Right forelimb (tissue), 1 donor: ENCODE data around the gene CNN2.

Experiments used
- DNase-seq: peaks from one replicate; pipeline ENCODE4 v3.0.0-alpha.2; 2018

CNN2 gene

GRCh38 chr19:1053176-1054101, 27.0 kb downstream of the CNN2 start:
- no peak for DNase-seq

- DNase-seq: no peak
Observed at GRCh38 chr19:1054102-1055027, 28.0 kb downstream of the CNN2 start.

- DNase-seq: no peak
Observed at GRCh38 chr19:1055028-1055425, 28.6 kb downstream of the CNN2 start.

DNA sequence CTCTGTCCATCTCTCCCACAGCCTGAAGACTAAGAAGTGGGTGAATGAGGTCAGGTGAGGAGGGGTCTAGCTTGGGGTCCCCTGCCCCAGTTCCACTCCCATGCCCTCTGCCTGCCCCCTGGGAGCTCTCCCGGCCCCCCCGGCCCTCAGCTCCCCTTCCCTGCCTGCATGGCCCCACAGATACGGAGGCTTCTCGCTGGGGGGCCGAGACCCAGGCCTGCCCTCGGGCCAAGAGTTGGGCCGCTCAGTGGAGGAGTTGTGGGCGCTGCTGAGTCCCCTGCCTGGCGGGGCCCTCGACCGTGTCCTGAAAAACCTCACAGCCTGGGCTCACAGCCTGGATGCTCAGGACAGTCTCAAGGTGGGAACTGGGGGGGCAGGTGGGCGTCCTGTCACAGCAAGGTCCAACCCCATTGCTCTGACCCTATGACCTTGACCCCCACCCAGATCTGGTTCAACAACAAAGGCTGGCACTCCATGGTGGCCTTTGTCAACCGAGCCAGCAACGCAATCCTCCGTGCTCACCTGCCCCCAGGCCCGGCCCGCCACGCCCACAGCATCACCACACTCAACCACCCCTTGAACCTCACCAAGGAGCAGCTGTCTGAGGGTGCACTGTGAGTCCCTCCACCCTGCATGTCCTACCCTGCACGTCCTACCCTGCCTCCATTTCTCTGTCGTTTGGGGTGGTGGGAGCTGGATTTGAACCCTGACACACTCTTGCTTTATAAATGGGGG, 29.6 kb downstream of the CNN2 start:
- no peak for DNase-seq

GRCh38 chr19:1057176-1057855, 30.9 kb downstream of the CNN2 start:
- DNase-seq: no peak

DNA sequence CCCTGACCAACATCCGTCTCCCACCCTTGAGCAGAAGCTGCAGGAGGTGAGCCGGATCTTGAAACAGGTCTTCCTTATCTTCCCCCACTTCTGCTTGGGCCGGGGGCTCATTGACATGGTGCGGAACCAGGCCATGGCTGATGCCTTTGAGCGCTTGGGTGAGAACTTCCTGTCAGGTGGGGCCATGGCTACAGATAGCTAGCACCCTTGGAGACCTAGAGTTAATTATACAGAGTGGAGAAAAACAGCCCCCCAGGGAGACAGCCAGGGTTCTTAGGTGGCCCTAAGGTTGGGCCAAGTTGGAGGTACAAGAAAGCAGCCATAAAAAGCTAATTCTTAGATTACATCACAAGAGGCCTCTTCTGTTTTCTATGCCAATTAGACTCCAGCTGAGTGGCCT, 31.7 kb downstream of the CNN2 start:
- no peak for DNase-seq

- no peak for DNase-seq
Observed at GRCh38 chr19:1060689-1061088, 34.3 kb downstream of the CNN2 start.

DNA sequence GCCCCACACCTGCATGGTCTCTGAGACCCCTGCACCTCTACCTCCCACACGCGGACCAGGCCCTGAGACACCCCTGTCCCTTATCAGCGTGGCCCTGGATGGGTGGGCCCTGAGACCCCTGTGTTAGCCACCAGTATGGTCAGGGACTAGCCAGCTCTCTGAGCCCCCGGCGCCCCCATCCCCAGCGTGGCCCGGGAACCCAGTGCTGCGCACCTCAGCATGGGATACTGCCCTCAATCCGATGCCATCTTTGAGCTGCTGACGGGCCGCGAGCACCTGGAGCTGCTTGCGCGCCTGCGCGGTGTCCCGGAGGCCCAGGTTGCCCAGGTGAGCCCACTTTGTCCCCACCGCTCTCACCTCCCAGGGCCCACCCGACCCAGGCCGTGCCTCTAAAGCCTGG, 35.6 kb downstream of the CNN2 start:
- DNase-seq: no peak

DNA sequence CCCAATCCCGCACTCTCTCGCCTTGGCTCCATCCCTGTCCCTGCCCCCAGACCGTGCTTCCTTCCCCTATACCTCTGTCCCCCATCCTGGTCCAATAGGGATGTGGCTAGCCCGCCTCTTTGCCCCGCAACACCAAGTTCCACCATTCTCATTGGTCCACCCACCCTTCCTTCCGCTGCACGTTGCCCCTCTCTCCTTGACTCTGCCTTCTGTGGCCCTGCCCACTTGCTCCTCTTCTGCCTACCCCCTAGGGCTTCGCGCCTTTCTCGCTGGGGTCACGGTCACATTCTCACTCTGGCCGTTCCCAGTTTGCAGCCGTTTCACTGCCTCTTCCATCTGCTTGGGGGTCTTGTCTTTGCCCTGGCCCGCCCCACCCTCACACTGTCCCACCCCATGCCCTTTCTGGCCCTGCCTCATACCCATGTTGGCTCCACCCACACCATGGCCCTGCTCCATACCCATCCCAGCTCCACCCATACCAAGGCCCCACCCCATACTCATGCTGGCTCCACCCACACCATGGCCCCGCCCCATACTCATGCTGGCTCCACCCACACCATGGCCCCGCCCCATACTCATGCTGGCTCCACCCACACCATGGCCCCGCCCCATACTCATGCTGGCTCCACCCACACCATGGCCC, 36.1 kb downstream of the CNN2 start:
- DNase-seq: no peak

- no peak for DNase-seq
Observed at GRCh38 chr19:1063030-1063908, 36.9 kb downstream of the CNN2 start.

DNA sequence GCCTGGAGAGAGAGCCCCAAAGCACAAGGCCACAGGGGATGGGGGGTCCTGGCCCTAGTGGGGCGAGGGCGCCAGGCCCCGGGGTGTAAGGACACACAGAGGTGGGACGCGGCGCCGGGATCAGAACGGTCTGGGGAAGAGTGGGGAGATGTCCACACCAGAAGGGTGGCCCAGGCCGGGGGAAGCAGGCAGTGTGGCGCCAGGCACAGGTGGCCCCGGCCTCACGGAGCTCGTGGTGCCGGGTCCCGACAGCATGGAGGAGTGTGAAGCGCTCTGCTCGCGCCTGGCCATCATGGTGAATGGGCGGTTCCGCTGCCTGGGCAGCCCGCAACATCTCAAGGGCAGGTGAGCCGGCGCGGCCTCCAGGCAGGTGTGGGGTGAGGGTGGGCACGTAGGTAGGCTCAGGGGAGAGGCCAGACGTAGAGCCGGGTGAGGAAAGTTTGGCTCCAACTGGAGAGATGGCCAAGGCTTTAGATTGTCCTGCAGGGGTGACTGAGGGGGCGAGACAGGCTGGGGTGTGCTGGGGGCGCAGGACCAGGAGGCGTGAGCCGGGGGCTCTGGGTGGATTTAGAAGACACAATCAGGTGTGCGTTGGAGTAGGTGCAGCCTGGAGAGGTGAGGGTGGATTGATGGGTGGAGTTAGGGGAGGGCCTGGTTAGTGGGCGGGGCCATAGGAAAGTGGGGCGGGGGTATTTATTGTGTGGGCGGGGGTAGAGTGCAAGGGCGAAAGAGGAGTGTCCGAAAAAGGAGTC, 37.7 kb downstream of the CNN2 start:
- no peak for DNase-seq

GRCh38 chr19:1064661-1065605, 38.5 kb downstream of the CNN2 start:
- DNase-seq: peak; percentile 73

- no peak for DNase-seq
Observed at GRCh38 chr19:1065606-1066109, 39.2 kb downstream of the CNN2 start.

DNA sequence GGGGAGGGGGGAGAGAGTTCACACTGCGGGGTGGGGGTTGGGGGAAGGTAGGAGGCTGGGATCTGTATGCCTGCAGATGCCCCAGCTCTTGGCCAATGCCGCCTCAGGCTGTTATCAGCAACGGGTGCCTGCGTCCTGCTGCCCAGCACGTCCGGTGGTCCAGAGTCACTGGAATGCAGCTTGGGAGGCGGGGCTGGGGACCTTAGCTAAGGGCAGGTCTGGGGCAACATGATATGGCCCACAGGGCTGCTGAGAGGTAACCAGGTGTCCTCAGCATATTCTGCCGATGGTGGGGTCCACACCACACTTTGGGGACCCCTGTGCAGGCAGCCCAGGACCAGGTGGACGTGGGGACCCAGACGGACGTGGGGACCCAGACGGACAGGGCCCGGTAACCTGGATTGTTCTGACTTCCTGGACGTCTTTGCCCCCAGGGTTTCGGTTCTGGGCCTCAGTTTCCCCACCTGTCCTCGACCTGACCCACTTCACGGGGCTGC, 39.9 kb downstream of the CNN2 start:
- DNase-seq: no peak

DNA sequence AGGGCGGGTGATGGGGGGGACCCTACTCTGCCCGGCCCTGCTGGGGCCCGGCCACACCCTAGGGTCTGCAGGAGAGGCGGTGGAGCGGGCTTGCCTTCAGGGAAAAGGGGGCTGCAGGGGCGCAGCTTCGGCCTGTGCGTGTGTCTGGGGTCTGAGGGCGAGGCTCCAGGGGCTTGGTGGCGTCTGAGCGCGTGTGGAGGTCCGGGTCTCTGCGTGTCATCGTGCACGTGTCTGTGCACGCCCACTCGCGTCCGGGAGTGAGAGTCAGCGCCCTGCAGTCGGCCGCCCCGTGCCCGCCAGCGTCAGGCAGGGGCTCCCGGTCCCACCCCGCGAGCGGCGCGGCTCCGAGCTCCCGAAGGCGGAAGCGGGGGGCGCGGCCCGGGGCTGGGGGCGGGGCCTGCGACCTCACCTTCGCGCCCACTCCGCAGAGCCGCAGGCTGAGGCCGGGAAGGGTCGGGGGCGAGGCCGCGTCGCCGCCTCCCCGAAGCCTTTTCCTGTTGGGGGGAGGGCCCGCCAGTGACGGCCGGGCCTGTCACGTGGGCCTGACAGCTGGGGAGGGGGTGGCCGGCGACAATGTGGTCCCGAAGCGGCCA, 40.4 kb downstream of the CNN2 start, which contains the start of gene ARHGAP45:
Gene ARHGAP45, plus strand, starts transcription at position 420 of the 593 bp plus-strand sequence. CDS start 239 bp downstream, outside the sequence.
- no peak for DNase-seq

- DNase-seq: no peak
Observed at GRCh38 chr19:1067341-1067957, 41.0 kb downstream of the CNN2 start.
